Chondrocyte (in vitro differentiated cells): Measurements from ENCODE around the gene ASTN1. TPM values are rescaled to one million over a fixed set of nuclear protein-coding genes. Genes with fewer than 3 reads are reported as not detected.

Source experiments
- DNase-seq: peaks from one replicate; pipeline ENCODE4 v3.0.0; 2021; ENCODE audit warnings: mixed read lengths, low spot score
- H3K27ac Mint-ChIP-seq: one replicate; pipeline ENCODE4 v1.8.0; 2021; ENCODE audit warnings: mild to moderate bottlenecking, moderate library complexity, mixed read lengths; ENCODE audit not compliant: unreplicated experiment
- H3K27me3 Mint-ChIP-seq: 2 replicates; pipeline ENCODE4 v1.8.0; 2021; ENCODE audit warnings: low read depth, mixed read lengths
- H3K36me3 Mint-ChIP-seq: 2 replicates; pipeline ENCODE4 v1.8.0; 2021; ENCODE audit warnings: low read depth, mixed read lengths
- H3K4me1 Mint-ChIP-seq: 2 replicates; pipeline ENCODE4 v1.8.0; 2021; ENCODE audit warnings: low read depth, mild to moderate bottlenecking, mixed read lengths
- H3K4me3 Mint-ChIP-seq: one replicate; pipeline ENCODE4 v1.8.0; 2021; ENCODE audit warnings: mild to moderate bottlenecking, moderate library complexity, mixed read lengths; ENCODE audit not compliant: unreplicated experiment
- H3K9me3 Mint-ChIP-seq: 2 replicates; pipeline ENCODE4 v1.8.0; 2021; ENCODE audit warnings: low read depth, mixed read lengths
- CTCF ChIP-seq: fragments of 200-600 bp; sonication (generic); IDR thresholded peaks from 2 replicates; pipeline ENCODE4 v1.5.0; 2021; ENCODE audit warnings: antibody characterized with exemption, mild to moderate bottlenecking, moderate library complexity
- total RNA-seq: library from RNA; stranded (reverse); gene quantifications from 3 replicates; pipeline ENCODE4 v1.2.1, GENCODE V29; 2021

The ASTN1 gene
- total RNA-seq, 1 donor from 2014 or later, result not detected

GRCh38 chr1:177165069-177165439 is 542 bp upstream of the ASTN1 start:
- no peak overlapping the region for H3K4me3 Mint-ChIP-seq
- DNase-seq, result no peak
- no peaks in the 10 kb centered on the region for H3K36me3 Mint-ChIP-seq
- no peak for TF ChIP-seq CTCF
- H3K27me3 Mint-ChIP-seq, result peaks cover 55% of the 10 kb centered on the region
- no peak overlapping the region for H3K27ac Mint-ChIP-seq
- no peaks in the 10 kb centered on the region for H3K9me3 Mint-ChIP-seq
- H3K4me1 Mint-ChIP-seq, result peaks cover 4% of the 10 kb centered on the region

- Mint-ChIP-seq H3K4me3 (peak overlapping the region; percentile 50), H3K27ac (no peak overlapping the region), H3K9me3 (no peaks in the 10 kb centered on the region), H3K4me1 (peaks cover 4% of the 10 kb centered on the region), H3K27me3 (peaks cover 55% of the 10 kb centered on the region), H3K36me3 (no peaks in the 10 kb centered on the region)
- no peak for TF ChIP-seq CTCF
- DNase-seq, result no peak
These were observed 600 bp downstream of the ASTN1 start for GRCh38 chr1:177163844-177164379.

GRCh38 chr1:177162243-177162642 is 2.3 kb downstream of the ASTN1 start:
- Mint-ChIP-seq H3K4me1 (peaks cover 4% of the 10 kb centered on the region), H3K9me3 (no peaks in the 10 kb centered on the region), H3K27ac (no peak overlapping the region), H3K4me3 (no peak overlapping the region), H3K36me3 (no peaks in the 10 kb centered on the region), H3K27me3 (peaks cover 55% of the 10 kb centered on the region)
- TF ChIP-seq CTCF, result no peak
- no peak for DNase-seq

- no peak for DNase-seq
- no peaks in the 10 kb centered on the region for H3K4me1 Mint-ChIP-seq
- H3K9me3 Mint-ChIP-seq, result no peaks in the 10 kb centered on the region
- H3K27ac Mint-ChIP-seq, result no peak overlapping the region
- peaks cover 5% of the 10 kb centered on the region for H3K27me3 Mint-ChIP-seq
- TF ChIP-seq CTCF, result no peak
- H3K4me3 Mint-ChIP-seq, result no peak overlapping the region
- no peaks in the 10 kb centered on the region for H3K36me3 Mint-ChIP-seq
These were observed 18.0 kb downstream of the ASTN1 start for GRCh38 chr1:177146499-177146898.

GRCh38 chr1:177145106-177146070 is 19.1 kb downstream of the ASTN1 start:
- no peak overlapping the region for H3K27ac Mint-ChIP-seq

More at GRCh38 chr1:177145106-177146070, 19.1 kb downstream of the ASTN1 start:
- H3K4me3 Mint-ChIP-seq, result no peak overlapping the region
- H3K27me3 Mint-ChIP-seq, result peaks cover 2% of the 10 kb centered on the region
- no peak for TF ChIP-seq CTCF
- H3K9me3 Mint-ChIP-seq, result no peaks in the 10 kb centered on the region
- no peaks in the 10 kb centered on the region for H3K36me3 Mint-ChIP-seq
- no peak for DNase-seq
- no peaks in the 10 kb centered on the region for H3K4me1 Mint-ChIP-seq
